HG03460 (cell line): ENCODE data around the gene APOBR.
"Not testable (repeated sequence)": the region's sequence is repeated elsewhere in the genome, so short reads cannot be mapped to it uniquely, and the experiment has no call there.

Experiments
- ATAC-seq: cut with Tn5 transposase; IDR thresholded peaks from one replicate; pipeline ENCODE4 v1.9.1; 2021; ENCODE audit not compliant: unreplicated experiment

APOBR gene

DNA sequence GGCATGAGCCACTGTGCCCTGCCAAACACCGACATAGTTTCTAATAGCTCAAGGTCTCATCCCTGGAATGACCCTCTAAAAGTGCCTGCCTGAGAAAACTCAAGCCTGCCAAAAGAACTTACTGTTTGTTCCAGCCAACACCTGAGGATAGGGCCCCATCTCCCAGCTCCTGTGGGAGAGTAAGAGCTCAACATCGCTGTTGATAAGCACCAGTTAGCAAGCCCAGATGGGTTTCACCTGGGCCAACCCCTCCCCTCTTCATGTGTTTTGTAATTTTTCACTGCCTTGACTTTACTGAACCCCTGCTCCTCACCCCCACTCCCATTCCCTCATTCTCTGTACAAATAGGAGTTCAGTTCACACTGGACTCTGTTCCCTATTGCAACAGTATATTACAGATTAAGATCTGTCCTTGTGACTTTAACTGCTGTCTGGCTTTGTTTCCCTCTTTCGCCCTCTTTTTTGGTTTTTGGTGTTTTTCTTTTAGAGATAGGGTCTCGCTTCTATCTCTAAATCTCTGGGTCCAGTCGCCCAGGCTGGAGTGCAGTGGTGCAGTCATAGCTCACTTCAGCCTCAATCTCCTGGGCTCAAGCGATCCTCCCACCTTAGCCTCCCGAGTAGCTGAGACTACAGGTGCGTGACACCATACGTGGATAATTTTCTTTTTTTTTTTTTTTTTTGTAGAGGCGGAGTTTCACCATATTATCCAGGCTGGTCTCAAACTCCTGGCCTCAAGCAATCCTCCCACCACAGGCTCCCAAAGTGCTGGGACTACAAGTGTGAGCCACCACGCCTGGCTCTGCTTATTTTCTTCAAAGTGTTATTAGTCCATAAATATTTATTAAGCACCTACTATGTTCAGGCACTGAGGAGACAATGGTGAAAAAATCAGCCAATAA, 32.0 kb downstream of the APOBR start:
- no peak for ATAC-seq

DNA sequence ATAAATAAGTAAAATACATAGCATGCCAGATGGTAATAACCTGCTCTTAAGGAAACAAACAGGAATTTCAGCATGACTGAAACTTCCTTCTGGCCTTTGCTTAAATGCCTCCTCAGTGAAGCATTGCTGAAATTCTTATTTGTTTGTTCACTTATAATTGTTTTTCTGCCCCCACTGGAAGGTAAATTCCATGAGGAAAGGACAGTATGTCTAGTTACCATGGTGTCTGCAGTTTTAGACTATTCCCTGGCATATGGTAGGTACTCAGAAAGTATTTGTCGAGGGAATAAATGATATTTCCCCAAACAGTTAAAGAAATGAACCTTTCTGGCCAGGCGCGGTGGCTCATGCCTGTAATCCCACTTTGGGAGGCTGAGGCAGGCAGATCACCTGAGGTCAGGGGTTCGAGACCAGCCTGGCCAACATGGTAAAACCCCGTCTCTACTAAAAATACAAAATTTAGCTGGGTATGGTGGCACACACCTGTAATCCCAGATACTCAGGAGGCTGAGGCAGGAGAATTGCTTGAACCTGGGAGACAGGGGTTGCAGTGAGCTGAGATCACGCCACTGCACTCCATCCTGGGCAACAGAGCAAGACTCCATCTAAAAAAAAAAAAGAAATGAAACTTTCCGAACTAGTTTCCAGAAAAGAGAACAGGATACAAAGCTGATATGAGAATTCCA, 32.8 kb downstream of the APOBR start:
- not testable (repeated sequence) for ATAC-seq

DNA sequence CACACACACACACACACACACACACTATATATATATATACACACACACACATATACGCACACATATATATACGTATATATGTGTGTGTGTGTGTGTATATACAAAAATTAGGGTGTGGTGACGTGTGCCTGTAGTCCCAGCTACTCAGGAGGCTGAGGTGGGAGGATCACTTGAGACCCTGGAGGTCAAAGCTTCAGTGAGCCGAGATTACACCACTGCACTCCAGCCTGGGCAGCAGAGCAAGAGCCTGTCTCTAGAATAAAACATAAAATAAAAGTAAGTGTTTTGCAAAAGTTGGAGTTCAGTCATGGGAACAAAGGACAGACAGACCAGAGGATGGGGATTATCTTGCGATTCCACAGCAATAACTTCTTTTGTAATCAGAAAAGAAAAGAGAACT, 33.5 kb downstream of the APOBR start:
- no peak for ATAC-seq

DNA sequence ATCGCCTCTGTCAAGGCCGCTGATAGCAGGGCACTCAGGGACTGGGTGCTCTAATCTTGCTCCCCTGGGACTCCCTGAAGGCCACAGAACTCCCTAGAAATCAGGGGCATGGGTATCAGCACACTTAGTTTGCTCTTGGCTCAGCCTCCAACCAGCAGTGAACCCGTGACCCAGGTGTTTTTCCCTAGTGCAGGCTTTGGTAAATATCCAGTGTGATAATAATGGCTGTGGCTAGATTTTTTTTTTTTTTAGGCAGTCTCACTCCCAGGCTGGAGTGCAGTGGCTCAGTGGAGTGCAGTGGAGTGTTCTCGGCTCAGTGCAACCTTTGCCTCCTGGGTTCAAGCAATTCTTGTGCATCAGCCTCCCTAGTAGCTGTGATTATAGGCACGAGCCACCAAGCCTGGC, 34.0 kb downstream of the APOBR start:
- no peak for ATAC-seq

DNA sequence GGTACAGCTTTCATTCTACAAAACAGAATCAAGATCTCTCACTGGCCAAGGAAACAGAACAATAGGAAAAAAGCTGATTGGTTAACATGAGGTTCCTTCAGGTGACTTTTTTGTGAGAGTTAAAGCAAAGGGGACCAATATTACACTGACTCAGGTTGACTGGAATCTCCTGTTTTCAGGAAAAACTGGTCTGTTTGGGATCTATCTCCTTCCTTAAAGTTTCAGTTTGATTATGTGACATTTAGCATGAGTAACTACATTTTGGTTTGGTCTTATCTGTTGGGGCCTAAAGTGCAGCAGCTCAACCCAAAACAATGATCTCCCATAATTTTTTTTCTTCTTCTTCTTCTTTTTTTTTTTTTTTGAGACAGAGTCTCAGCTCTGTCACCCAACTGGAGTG, 34.7 kb downstream of the APOBR start:
- ATAC-seq, result no peak

DNA sequence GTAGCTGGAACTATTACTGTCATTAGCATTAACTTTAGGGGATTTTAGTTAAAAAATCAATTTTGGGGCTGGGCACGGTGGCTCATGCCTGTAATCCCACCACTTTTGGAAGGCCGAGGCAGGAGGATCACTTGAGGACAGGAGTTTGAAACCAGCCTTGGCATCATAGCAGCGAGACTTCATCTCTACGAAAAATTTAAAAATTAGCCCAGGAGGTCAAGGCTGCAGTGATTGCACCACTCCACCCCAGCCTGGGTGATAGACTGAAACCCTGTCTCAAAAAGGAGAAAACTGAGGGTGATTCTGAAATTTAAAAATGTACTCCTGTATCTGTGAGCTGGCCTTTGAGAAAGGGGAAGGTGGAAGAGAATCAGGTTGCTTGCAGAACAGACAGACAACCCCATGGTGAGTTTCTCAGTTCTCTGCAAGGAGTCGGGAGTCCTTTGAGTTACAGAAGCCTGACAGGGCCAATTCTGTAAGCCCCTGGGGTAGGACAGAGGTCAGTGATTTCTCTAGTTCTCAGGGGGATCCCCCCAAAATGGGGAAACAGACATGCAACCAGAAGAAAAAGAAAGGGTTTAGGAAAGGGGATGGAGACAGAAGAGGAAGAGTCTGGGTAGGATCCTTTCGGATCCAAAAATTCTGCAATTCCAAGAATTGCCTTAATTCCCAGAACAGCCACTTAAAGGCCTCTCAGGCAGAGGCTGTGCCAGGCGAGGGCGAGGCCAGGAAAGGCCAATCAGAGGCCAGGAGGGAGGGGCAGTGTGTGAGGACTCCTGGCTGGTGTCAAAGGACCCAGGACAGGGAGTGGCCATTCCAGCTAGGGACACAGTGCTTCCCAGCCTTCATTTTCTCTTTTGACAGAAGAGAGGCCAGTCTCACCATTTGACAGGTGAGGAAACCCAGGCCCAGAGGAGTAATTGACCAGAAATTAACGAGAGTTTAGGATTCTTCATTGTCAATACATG, 37.6 kb downstream of the APOBR start:
- no peak for ATAC-seq

DNA sequence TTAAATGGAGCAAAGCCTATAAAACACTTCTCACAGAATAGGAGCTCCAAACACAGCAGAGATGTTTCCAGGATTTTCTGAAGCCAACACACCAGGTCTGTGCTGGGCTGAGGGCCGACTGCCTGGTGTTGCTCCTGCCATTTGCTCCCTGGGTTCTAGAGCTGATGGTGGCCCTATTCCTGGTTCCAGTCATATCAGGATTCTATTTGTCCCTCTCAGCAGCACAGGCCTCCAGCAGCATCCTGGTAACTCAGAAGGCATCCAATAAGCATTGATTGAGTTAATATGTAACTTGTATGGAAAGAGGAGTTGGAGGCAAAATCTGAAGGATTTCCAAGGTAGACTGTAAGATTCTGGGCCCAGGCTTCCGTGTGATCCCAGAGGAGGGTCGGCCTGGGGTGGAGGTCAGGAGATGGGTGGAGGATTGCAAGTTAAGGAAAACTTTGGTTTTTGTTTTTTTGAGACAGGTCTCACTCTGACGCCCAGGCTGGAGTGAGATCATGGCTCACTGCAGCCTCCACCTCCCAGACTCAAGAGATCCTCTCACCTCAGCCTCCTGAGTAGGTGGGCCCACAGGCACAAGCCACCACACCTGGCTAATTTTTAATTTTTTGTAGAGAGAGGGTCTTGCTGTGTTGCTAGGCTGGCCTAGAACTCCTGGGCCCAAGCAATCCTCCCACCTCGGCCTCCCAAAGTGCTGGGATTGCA, 38.7 kb downstream of the APOBR start:
- no peak for ATAC-seq

DNA sequence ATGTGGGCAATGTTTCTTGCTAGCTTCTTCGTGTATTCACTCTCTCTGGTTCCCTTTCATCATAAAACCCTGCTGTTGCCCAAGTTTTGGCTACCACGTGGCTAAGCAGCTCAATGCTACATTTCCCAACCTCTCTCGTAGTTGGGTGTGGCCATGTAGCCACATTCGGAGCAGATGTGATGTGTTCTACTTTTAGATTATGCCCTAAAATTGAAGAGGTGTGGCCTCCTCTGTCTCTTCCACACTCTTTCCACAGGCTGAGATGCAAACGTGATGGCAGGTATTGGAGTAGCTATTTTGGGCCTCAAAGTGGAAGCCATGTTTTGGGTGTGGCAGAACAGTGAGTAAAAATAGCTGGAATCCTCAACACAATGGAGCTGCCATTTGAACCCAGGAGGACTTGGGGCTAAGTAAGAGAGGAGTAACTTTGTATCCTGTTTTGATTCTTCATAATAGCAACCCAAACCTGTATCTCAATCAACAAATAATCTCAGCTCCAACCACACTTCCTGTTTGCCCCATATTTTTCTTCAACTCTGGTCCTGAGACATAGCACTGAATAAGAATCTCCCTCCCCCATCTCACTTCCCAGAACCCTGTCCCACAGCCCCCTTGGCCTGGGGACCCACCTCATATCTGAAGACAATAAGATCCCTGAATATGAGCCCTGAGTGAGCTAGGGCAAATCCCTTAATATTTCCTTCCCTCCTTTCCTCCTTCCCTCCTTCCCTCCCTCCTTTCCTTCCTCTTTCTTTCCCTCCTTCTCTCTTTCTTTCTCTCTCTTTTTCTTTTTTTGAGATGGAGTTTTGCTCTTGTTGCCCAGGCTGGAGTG, 40.3 kb downstream of the APOBR start:
- ATAC-seq, result no peak

DNA sequence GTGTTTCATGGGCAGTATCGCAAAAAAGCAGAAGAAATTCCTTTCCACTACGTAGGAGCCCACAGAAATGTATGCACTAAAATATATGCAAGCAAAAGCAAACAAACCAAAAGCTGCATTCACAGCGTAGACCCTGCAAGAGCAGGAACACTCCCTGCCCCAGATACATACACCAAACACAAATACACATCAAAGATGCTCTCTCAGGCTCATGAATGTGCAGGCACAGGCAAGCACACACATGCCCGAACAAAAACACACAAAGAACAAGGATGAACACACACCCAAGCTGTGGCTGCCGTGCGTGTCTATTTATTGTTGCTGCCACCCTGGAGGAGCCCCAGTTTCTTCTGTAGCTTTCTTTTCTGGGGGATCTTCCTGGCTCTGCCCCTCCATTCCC, 42.6 kb downstream of the APOBR start:
- no peak for ATAC-seq

DNA sequence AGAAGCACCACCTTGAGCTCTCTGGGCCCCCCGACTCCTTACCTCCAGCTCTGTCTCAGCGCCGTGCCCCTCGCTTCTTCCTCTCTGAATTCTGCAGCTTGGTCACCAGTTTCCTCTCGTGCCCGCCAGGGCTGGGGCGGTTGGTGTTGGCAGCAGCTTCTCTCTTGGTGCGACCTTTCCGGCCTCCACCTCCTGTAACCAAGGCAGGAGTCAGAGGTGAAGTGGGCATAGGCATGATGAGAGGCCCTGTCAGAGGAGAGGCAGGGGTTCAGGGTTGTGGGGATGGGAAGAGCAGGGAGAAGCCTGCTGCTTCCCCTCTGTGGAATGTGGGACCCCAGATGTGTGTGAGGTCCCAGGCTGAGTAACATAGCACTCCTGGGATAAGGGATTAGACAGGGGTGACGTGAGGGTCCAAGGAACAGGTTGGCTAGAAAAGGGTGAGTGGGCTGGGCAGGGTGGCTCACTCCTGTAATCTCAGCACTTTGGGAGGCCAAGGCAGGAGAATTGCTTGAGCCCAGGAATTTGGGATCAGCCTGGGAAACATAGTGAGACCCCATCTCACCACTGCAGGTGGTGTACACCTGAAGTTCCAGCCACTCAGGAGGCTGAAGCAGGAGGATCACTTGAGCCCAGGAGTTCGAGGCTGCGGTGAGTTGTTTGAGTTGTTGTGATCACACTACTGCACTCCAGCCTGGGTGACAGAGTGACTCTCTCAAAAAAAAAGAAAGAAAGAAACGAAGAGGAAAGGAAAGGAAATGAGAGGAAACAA, 43.7 kb downstream of the APOBR start:
- ATAC-seq, result no peak

DNA sequence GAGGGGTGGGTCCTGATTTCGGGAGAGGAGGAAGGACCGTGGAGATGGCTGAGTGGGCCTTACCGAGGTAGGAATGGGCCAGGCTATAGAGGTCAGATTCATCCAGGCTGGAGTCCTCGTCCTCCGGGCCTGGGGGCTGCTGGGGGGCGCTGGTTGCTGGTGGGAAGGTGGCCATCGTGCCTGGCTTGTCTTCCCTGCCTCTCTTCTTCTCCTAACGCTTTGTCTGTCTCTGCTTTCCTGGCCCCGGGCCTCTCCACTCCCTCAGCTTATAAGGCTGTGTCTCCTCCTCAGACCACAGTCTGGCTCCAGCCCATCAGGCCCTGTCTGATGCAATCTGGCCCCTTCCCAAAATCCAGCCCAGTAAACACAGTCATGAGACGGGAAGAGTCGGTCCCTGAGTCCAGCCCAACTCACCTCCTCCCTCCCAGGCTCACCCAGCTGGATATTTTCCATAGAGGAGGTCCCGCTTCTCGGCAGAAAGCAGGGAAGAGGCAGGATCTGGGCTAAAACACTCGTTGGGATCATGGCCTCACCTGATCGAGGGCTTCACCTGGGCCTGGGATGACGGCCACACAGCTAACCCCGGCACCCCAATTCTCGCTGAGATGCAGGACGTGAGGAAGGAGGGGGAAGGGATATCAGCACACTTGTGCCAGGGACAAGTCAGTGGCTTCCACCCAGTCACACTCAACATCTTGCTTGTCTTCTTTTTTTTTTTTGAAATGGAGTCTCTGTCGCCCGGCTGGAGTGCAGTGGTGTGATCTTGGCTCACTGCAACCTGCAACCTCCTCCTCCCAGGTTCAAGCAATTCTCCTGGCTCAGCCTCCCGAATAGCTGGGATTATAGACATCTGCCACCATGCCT, 44.5 kb downstream of the APOBR start, which contains the start of gene NUPR1:
NUPR1 (minus strand) TSS at position 242 of the 864 bp plus-strand sequence; CDS start at position 175, 67 bp downstream.
- no peak for ATAC-seq

DNA sequence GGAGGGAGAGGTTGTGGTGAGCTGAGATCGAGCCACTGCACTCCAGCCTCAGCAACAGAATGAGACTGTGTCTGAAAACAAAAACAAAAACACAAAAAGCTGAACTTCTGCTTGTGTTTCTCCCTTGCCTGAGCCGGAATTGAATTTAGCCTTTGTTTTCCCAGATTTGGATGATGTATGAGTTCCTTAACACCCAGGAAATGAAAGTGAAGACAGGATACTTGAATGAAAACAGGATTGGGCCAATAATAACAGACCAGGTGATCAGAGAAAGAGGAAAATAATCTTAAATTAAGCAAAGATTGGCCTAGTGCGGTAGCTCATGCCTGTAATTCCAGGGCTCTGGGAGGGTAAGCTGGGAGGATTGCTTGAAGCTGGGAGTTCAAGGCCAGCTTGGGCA, 45.9 kb downstream of the APOBR start:
- ATAC-seq, result no peak

DNA sequence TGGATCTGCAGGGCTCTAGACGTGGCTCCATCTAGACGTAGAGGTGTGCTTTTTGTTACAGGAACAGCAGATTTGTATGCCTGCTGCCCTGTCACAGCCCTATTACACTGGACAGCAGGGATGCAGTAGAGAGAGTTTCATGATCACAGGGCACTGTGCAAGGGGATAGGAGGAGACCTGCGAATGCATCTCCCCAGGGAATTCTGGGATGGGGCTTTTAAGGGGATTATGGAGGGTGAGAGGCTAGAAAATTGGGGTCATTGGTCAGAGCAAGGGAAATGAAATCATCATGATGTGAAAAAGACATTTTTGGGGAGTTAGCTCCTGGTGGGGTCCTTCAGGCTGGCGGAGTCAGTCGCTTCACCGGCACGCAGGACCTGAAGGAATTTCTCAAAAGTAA, 48.2 kb downstream of the APOBR start:
- ATAC-seq, result no peak

DNA sequence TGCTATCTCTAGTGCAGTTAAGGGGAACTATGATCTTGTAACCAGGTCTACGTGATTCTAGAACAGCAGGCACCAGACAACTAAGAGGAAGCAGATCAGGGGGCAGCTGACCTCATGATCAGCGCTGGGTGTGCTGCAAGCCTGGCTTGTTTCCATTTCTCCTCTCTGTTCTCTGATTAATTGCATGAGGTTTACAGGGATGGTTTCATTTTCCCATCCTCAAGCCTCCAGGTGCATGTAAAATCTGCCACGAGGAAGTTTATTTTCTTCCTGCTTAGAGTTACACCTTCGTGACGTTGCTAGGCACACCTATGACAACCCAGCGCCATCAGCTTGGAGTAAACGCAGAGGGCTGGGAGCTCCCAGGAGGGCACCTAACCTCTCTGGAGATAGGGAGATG, 48.6 kb downstream of the APOBR start:
- no peak for ATAC-seq

DNA sequence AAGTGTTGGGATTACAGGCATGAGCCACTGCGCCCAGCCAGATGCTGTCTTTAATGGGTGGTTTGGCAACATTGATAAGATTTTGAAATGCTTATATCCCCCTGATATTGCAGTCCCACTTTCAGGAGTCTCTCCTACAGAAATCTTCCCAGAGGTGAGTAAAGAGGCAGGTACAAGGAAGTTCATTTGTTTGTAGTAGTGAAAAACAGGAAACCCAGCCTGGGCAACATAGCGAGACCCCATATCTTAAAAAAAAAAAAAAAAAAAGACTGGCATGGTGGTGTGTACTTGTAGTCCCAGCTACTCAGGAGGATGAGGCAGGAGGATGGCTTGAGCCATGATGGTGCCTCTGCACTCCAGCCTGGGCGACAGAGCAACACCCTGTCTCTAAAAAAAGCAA, 50.6 kb downstream of the APOBR start:
- ATAC-seq, result no peak

DNA sequence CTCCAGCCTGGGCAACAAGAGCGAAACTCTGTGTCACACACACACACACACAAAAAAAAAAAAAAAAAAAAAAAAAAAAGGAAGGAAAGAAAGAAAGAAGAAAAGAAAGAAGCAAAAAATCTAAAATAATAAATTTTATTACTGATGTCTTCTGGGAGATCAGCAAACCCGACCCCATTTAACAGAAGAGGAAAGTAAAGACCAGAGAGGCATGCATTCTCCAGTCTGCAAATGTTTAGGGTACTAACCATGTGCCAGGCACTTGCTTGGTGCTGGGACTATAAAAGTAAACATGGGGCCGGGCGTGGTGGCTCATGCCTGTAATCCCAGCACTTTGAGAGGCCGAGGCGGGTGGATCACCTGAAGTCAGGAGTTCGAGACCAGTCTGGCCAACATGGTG, 51.5 kb downstream of the APOBR start:
- ATAC-seq, result not testable (repeated sequence)

DNA sequence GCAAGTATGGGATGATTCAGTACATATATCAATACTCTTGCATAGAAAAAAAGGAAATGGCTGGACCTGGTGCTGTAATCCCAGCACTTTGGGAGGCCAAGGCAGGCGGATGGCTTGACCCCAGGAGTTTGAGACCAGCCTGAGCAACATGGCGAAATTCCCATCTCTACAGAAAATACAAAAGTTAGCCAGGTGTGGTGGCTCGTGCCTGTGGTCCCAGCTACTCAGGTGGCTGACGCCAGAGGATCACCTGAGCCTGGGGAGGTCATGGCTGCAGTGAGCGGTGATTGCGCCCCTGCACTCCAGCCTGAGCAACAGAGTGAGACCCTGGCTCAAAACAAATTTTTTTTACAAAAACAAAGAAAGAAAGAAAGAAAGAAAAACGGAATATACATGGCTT, 52.2 kb downstream of the APOBR start:
- ATAC-seq, result no peak

DNA sequence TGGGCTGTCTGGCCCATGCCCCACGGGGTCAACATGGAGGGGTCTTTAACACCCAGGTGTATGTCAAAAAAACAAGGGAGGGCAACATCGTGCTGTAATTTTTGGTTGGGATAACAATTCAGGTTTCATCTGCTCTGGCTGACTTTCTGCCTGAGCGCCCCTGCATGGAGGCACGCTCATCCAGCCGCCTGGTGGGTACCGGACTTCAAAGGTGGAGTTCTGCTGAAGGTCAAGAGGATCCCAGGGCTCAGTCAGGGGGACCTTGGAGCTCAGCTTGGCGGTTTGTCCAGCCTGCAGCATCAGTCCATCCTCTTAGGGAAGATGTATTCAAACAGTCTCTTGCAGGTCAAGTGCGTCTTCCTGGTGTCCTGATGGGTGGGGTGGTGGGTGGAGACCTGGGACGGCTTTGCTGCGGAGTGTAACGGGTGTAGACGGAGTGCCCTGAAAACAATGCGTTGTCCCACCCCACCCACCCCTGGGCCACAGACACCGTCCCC, 53.9 kb downstream of the APOBR start:
- ATAC-seq, result no peak
